SK-N-SH (cell line): Measurements from ENCODE around the gene LRCH2. TPM values are rescaled to one million over a fixed set of nuclear protein-coding genes. Genes with fewer than 3 reads are reported as not detected.

Source experiments
- CTCF ChIA-PET: fragments of 300-600, 350-600 bp; formaldehyde crosslinking; extraction: SDS; loops from one replicate; lab custom pipeline; 2021; lab: Yijun Ruan, JAX
- POLR2A ChIA-PET: fragments of 350-600 bp; sonication (Branson Sonifier 250); formaldehyde crosslinking; extraction: SDS; loops from one replicate; lab custom pipeline; 2020; ENCODE audit warnings: antibody characterized with exemption, inconsistent platforms; lab: Yijun Ruan, JAX
- DNase-seq: peaks from one replicate; pipeline ENCODE4 v3.0.0; 2012
- H2AFZ ChIP-seq: fragments of 200-600 bp; sonication (generic); 2 replicates; pipeline ENCODE4 v1.8.1; 2016; ENCODE audit warnings: antibody characterized with exemption, mild to moderate bottlenecking, low read depth
- H3F3A ChIP-seq: fragments of 200-600 bp; sonication (generic); replicated peaks from 2 replicates; pipeline ENCODE3; 2016; ENCODE audit warnings: antibody characterized with exemption, mild to moderate bottlenecking; ENCODE audit not compliant: insufficient read depth
- H3K27ac ChIP-seq, 2 experiments: fragments of 200-500 bp in 1 of 2; fragments of 200-600 bp in 1 of 2; sonication (Bioruptor generic) in 1 of 2; sonication (generic), shearing (Covaris generic) in 1 of 2; 2 replicates each; pipeline versions ENCODE4 v1.5.1 to v1.6.1; 2014 to 2016; ENCODE audit warnings: low read depth in 2 of 2, inconsistent platforms in 1 of 2, low read length in 1 of 2, mild to moderate bottlenecking in 1 of 2, mixed read lengths in 1 of 2
- H3K27me3 ChIP-seq: fragments of 200-600 bp; sonication (generic), shearing (Covaris generic); 2 replicates; pipeline ENCODE4 v1.6.1; 2016; ENCODE audit warnings: mixed run types; ENCODE audit not compliant: insufficient read depth
- H3K36me3 ChIP-seq, 2 experiments: fragments of 200-500 bp in 1 of 2; fragments of 200-600 bp in 1 of 2; sonication (Bioruptor generic) in 1 of 2; sonication (generic) in 1 of 2; replicated peaks in 1 of 2; 2 replicates each; pipeline versions ENCODE3 to v1.5.1; 2014 to 2016; ENCODE audit warnings: low read length in 1 of 2, mild to moderate bottlenecking in 1 of 2; ENCODE audit not compliant: insufficient read depth in 2 of 2, control insufficient read depth in 1 of 2
- H3K4me1 ChIP-seq, 2 experiments: fragments of 200-500 bp in 1 of 2; fragments of 200-600 bp in 1 of 2; sonication (Bioruptor generic) in 1 of 2; sonication (generic), shearing (Covaris generic) in 1 of 2; 2 replicates each; pipeline versions ENCODE4 v1.5.1 to v1.6.1; 2014 to 2016; ENCODE audit warnings: low read depth in 1 of 2, low read length in 1 of 2, mixed run types in 1 of 2; ENCODE audit not compliant: insufficient read depth in 2 of 2, control insufficient read depth in 1 of 2
- H3K4me2 ChIP-seq: fragments of 200-600 bp; sonication (generic), shearing (Covaris generic); 2 replicates; pipeline ENCODE4 v1.6.1; 2017; ENCODE audit warnings: mixed run types
- H3K4me3 ChIP-seq, 2 experiments: fragments of 200-500 bp in 1 of 2; fragments of 200-600 bp in 1 of 2; sonication (Bioruptor generic) in 1 of 2; sonication (generic), shearing (Covaris generic) in 1 of 2; 2 replicates each; pipeline versions ENCODE4 v1.5.1 to v1.8.1; 2014 to 2016; ENCODE audit warnings: low read depth in 2 of 2, inconsistent platforms in 1 of 2, low read length in 1 of 2, mild to moderate bottlenecking in 1 of 2, mixed read lengths in 1 of 2, moderate library complexity in 1 of 2
- H3K79me2 ChIP-seq: fragments of 200-600 bp; sonication (generic); 2 replicates; pipeline ENCODE4 v1.8.1; 2017; ENCODE audit warnings: mild to moderate bottlenecking; ENCODE audit not compliant: insufficient read depth
- H3K9ac ChIP-seq: fragments of 200-600 bp; sonication (generic); 2 replicates; pipeline ENCODE4 v1.6.1; 2017; ENCODE audit warnings: mixed run types
- H3K9me2 ChIP-seq: fragments of 200-600 bp; sonication (generic); 2 replicates; pipeline ENCODE4 v1.6.1; 2017; ENCODE audit warnings: mixed run types
- H3K9me3 ChIP-seq: fragments of 200-600 bp; sonication (generic); 2 replicates; pipeline ENCODE4 v1.6.1; 2017; ENCODE audit warnings: mixed run types, mild to moderate bottlenecking, moderate library complexity
- H4K20me1 ChIP-seq: fragments of 200-600 bp; sonication (generic); 2 replicates; pipeline ENCODE4 v1.6.1; 2017; ENCODE audit warnings: mild to moderate bottlenecking, mixed run types; ENCODE audit not compliant: insufficient read depth
- GATA2 ChIP-seq: sonication (generic); formaldehyde crosslinking; IDR thresholded peaks from 2 replicates; pipeline ENCODE4 v1.5.0; 2020; ENCODE audit warnings: mild to moderate bottlenecking, missing genetic modification reagents
- JUND ChIP-seq: IDR thresholded peaks from 2 replicates; pipeline ENCODE4 v1.4.0; 2012
- NFIC ChIP-seq: IDR thresholded peaks from 2 replicates; pipeline ENCODE4 v1.4.0; 2012; ENCODE audit warnings: borderline replicate concordance
- NRF1 ChIP-seq: IDR thresholded peaks from 2 replicates; pipeline ENCODE4 v1.6.1; 2012; ENCODE audit warnings: low read depth, mild to moderate bottlenecking, low read length
- RAD21 ChIP-seq: IDR thresholded peaks from 2 replicates; pipeline ENCODE4 v1.6.1; 2012; ENCODE audit warnings: mild to moderate bottlenecking, low read length
- RFX5 ChIP-seq: IDR thresholded peaks from 2 replicates; pipeline ENCODE4 v1.6.1; 2012; ENCODE audit warnings: mild to moderate bottlenecking, improper control_type of control experiment, low read length
- TCF12 ChIP-seq: IDR thresholded peaks from 2 replicates; pipeline ENCODE4 v1.4.0; 2012
- YY1 ChIP-seq: IDR thresholded peaks from 2 replicates; pipeline ENCODE4 v1.4.0; 2012; ENCODE audit warnings: low read depth, mild to moderate bottlenecking
- ZBTB33 ChIP-seq: IDR thresholded peaks from 2 replicates; pipeline ENCODE4 v1.4.0; 2012; ENCODE audit warnings: low read depth, borderline replicate concordance
- WGBS: methylation state at CpG from one replicate; pipeline ENCODE4 v1.1.6; 2017; ENCODE audit warnings: low lambda C conversion rate; 5-methylcytosine and 5-hydroxymethylcytosine counted together
- polyA plus RNA-seq, 3 experiments: library from polyadenylated mRNA; depleted of rRNA; stranded (reverse); fragments of >200 nt; gene quantifications; 2 replicates each; pipeline ENCODE4 v1.2.3, GENCODE V29; 2012
- TF ChIP-seq, protein P1 (sequence below): fragments of 200-600 bp; sonication (generic); IDR thresholded peaks from 2 replicates; pipeline ENCODE4 v1.6.1; 2017; ENCODE audit warnings: antibody characterized with exemption, mild to moderate bottlenecking, moderate library complexity

The LRCH2 gene
- polyA plus RNA-seq, 1 of the 3 experiments (the other 2 are of a cell fraction), result 1.7 TPM

DNA sequence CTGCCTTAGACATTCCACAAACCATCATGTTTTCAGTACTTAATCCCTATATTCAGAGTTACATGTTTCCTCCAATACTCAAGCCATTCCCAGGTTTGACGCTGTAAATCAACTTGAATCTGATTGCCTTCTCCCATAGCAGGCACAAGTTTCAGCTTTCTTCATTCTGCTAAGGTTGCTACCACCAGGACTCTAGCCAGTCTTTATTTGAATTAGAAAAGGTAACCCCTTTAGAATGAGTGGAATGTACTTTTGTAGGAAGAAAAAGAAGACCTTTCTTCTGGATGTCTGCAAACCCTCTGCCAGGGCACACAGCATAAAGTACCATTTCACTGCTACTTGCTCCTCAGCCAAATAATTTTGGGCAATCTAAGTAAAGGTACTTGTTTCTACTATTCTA lies 55.4 kb downstream of the LRCH2 start:
- 35% methylated on average over 1 of the region's 1 CpG for WGBS
- Histone ChIP-seq H3K79me2 (no peaks in the 10 kb centered on the region), H2AFZ (no peak overlapping the region), H3K27me3 (no peaks in the 10 kb centered on the region), H3K36me3 (no peaks in the 10 kb centered on the region), H3K9me3 (no peaks in the 10 kb centered on the region), H3K4me2 (no peak overlapping the region), H3F3A (no peaks in the 10 kb centered on the region), H3K4me1 (no peaks in the 10 kb centered on the region), H3K27ac (no peak overlapping the region), H3K9me2 (no peaks in the 10 kb centered on the region), H3K4me3 (no peak overlapping the region), H3K9ac (no peak overlapping the region), H4K20me1 (no peaks in the 10 kb centered on the region)
- ChIA-PET CTCF (no interaction called here), POLR2A (no interaction called here)
- TF ChIP-seq, protein P1, sequence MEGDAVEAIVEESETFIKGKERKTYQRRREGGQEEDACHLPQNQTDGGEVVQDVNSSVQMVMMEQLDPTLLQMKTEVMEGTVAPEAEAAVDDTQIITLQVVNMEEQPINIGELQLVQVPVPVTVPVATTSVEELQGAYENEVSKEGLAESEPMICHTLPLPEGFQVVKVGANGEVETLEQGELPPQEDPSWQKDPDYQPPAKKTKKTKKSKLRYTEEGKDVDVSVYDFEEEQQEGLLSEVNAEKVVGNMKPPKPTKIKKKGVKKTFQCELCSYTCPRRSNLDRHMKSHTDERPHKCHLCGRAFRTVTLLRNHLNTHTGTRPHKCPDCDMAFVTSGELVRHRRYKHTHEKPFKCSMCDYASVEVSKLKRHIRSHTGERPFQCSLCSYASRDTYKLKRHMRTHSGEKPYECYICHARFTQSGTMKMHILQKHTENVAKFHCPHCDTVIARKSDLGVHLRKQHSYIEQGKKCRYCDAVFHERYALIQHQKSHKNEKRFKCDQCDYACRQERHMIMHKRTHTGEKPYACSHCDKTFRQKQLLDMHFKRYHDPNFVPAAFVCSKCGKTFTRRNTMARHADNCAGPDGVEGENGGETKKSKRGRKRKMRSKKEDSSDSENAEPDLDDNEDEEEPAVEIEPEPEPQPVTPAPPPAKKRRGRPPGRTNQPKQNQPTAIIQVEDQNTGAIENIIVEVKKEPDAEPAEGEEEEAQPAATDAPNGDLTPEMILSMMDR, result no peak
- TF ChIP-seq GATA2 (no peak), RAD21 (no peak), TCF12 (no peak), RFX5 (no peak)
- DNase-seq, result no peak

GRCh38 chrX:115177932-115178331 lies 56.0 kb downstream of the LRCH2 start:
- no peaks in the 10 kb centered on the region for H3K9me2 ChIP-seq
- H3K9me3 ChIP-seq, result no peaks in the 10 kb centered on the region
- 37% methylated on average over 4 of the region's 4 CpGs for WGBS
- H3K4me2 ChIP-seq, result no peak overlapping the region
- H3K9ac ChIP-seq, result no peak overlapping the region
- H3K79me2 ChIP-seq, result no peaks in the 10 kb centered on the region
- H3K27me3 ChIP-seq, result no peaks in the 10 kb centered on the region
- DNase-seq, result no peak
- ChIA-PET CTCF (interaction anchor here (1.4 kb wide), 1 partner anchor 9 kb away, joined by 3 read pairs; no protein-coding TSS in a partner anchor), POLR2A (no interaction called here)
- no peaks in the 10 kb centered on the region for H4K20me1 ChIP-seq
- H3F3A ChIP-seq, result no peaks in the 10 kb centered on the region
- no peak overlapping the region for H3K4me3 ChIP-seq
- no peaks in the 10 kb centered on the region for H3K4me1 ChIP-seq
- H2AFZ ChIP-seq, result no peak overlapping the region
- no peaks in the 10 kb centered on the region for H3K36me3 ChIP-seq
- H3K27ac ChIP-seq, result no peak overlapping the region
- no peak for TF ChIP-seq NRF1

- ChIA-PET POLR2A (no interaction called here), CTCF (no interaction called here)
- no peak for DNase-seq
These were observed 59.3 kb downstream of the LRCH2 start for GRCh38 chrX:115174548-115174947.

More at GRCh38 chrX:115174548-115174947, 59.3 kb downstream of the LRCH2 start:
- Histone ChIP-seq H3K4me3 (no peak overlapping the region), H3K36me3 (no peaks in the 10 kb centered on the region), H2AFZ (no peak overlapping the region), H3K4me1 (no peaks in the 10 kb centered on the region), H3K9me3 (no peaks in the 10 kb centered on the region), H3K27ac (no peak overlapping the region), H3F3A (no peaks in the 10 kb centered on the region), H3K9me2 (no peaks in the 10 kb centered on the region), H3K4me2 (no peak overlapping the region), H3K79me2 (no peaks in the 10 kb centered on the region), H4K20me1 (no peaks in the 10 kb centered on the region), H3K27me3 (no peaks in the 10 kb centered on the region; the same call in 1 of the 2 replicates), H3K9ac (no peak overlapping the region)
- 53% methylated on average over 3 of the region's 3 CpGs for WGBS
- TF ChIP-seq YY1, result no peak
- no peak for TF ChIP-seq JUND
- TF ChIP-seq RAD21, result no peak
- TF ChIP-seq NFIC, result no peak
- TF ChIP-seq ZBTB33, result no peak
